ENCODE measurements around the gene BPTF. TPM values are rescaled to one million over a fixed set of nuclear protein-coding genes. Genes with fewer than 3 reads are reported as not detected.
"Not testable (repeated sequence)": the region's sequence is repeated elsewhere in the genome, so short reads cannot be mapped to it uniquely, and the experiment has no call there.

The BPTF gene
- total RNA-seq, 2 experiments from 2014 or later, result 69.7 to 77.0 TPM

DNA sequence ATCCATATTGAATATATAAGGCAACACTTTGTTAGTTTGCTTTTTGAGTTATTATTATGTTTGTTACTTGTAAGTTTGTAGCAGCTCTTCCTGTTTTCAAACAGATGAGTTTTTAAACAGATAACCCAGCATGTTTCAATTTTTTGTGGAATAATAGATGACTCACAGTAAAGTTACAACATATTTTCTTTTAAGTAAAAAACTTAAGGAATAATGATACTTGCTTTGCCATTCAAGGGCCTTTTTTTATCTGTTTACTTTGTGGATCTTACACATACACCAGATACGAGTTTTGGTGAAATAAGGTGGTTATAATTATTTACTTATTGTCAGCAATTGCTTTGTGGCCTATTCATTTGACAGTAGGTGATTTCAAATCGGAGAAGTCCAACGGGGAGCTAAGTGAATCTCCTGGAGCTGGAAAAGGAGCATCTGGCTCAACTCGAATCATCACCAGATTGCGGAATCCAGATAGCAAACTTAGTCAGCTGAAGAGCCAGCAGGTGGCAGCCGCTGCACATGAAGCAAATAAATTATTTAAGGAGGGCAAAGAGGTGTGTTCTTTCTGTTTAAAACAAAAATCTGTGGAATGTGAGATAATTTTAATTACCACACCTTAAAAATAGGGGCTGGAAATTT lies 66.3 kb downstream of the BPTF start:
- no peak overlapping the region for H3K27ac Mint-ChIP-seq
- H3K27me3 Mint-ChIP-seq, result no peaks in the 10 kb centered on the region
- peaks cover 3% of the 10 kb centered on the region for H3K4me1 Mint-ChIP-seq
- no peaks in the 10 kb centered on the region for H3K9me3 Mint-ChIP-seq
- DNase-seq, result no peak
- no peak overlapping the region for H3K4me3 Mint-ChIP-seq
- H3K36me3 Mint-ChIP-seq, result peaks cover 18% of the 10 kb centered on the region

DNA sequence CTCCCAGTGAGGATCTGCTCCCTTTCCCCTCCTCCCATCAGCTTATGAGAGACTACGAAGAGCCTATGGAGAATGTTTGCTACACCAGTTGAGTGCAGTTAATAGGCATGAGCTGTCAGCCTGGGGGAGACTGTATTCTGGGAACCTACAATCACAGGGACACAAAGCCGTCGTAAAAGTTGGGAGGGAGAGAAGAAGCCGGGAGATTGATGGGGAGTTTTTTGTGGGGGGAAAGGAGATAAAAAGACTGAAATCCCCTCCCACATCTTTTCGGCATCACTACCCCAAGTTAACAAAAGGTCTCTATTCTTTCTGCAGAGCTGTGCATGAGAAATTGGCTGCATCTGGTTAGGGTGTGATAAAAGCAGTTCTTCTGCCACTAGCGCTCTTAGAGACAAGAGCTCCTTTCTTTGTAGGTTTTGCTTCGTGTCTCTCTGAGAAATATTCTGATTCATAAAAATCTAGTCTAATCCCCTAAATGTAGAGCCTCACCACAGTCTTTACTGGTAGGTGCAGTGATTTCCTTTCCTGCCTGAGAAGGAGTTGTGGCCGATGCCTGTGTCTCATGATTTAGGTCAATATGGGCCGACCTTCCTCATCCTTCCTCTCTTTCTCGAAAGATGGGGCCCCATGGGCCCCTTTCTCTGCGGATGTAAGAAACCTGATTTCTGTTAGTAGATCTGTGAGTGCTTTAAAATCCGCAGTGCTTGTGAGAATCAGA lies 77.4 kb downstream of the BPTF start:
- Mint-ChIP-seq H3K9me3 (no peaks in the 10 kb centered on the region), H3K27ac (no peak overlapping the region)

DNA sequence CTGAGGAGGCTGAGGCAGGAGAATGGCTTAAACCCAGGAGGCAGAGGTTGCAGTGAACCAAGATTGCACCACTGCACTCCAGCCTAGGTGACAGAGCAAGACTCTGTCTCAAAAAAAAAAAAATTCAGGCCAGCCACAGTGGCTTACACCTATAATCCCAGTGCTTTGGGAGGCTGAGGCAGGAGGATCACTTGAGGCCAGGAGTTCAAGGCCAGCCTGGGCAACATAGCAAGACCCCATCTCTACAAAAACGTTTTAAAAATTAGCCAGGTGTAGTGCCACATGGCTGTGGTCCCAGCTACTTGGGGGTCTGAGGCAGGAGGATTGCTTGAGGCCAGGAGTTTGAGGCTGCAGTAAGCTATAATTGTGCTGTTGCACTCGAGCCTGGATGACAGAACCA lies 80.0 kb downstream of the BPTF start:
- H3K4me1 Mint-ChIP-seq, DNase-seq, H3K9me3 Mint-ChIP-seq, H3K4me3 Mint-ChIP-seq, H3K27me3 Mint-ChIP-seq, H3K27ac Mint-ChIP-seq: not testable (repeated sequence)
- H3K36me3 Mint-ChIP-seq, result peaks cover 12% of the 10 kb centered on the region

More for the DNA sequence above, 77.4 kb downstream of the BPTF start:
- no peaks in the 10 kb centered on the region for H3K4me1 Mint-ChIP-seq
- H3K36me3 Mint-ChIP-seq, result peaks cover 10% of the 10 kb centered on the region
- DNase-seq, result no peak
- no peak overlapping the region for H3K4me3 Mint-ChIP-seq
- H3K27me3 Mint-ChIP-seq, result no peaks in the 10 kb centered on the region

DNA sequence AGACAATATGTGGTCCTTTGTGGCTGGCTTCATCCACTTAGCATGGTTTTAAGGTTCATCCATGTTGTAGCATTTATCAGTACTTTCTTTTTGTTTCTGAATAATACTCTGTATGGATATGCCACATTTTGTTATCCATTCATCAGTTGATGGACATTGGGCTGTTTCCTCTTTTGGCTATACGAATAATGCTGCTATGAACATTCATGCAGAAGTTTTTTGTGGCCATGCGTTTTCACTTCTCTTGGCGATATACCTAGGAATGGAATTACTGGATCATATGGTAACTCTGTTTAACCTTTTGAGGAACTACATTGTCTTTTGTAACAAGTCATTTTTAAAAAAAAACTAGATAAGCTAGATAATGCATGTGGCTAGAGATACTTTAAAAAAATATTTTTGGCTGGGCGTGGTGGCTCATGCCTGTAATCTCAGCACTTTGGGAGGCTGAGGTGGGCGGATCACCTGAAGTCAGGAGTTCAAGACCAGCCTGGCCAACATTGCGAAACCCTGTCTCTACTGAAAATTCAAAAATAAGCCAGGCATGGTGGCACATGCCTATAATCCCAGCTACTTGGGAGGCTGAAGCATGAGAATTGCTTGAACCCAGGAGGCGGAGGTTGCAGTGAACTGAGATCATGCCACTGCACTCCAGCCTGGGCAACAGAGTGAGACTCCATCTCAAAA lies 85.0 kb downstream of the BPTF start:
- peaks cover 19% of the 10 kb centered on the region for H3K4me1 Mint-ChIP-seq

DNA sequence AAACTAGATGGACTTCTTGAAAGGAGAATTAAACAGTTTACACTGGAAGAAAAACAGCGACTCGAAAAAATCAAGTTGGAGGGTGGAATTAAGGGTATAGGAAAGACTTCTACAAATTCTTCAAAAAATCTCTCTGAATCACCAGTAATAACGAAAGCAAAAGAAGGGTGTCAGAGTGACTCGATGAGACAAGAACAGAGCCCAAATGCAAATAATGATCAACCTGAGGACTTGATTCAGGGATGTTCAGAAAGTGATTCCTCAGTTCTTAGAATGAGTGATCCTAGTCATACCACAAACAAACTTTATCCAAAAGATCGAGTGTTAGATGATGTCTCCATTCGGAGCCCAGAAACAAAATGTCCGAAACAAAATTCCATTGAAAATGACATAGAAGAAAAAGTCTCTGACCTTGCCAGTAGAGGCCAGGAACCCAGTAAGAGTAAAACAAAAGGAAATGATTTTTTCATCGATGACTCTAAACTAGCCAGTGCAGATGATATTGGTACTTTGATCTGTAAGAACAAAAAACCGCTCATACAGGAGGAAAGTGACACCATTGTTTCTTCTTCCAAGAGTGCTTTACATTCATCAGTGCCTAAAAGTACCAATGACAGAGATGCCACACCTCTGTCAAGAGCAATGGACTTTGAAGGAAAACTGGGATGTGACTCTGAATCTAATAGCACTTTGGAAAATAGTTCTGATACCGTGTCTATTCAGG lies 85.9 kb downstream of the BPTF start:
- peaks cover 23% of the 10 kb centered on the region for H3K4me1 Mint-ChIP-seq
- no peaks in the 10 kb centered on the region for H3K9me3 Mint-ChIP-seq
- H3K36me3 Mint-ChIP-seq, result peaks cover 27% of the 10 kb centered on the region
- peak overlapping the region; percentile 27 for H3K27ac Mint-ChIP-seq
- H3K27me3 Mint-ChIP-seq, result no peaks in the 10 kb centered on the region
- DNase-seq, result no peak
- no peak overlapping the region for H3K4me3 Mint-ChIP-seq

More for the DNA sequence above, 85.0 kb downstream of the BPTF start:
- peaks cover 25% of the 10 kb centered on the region for H3K36me3 Mint-ChIP-seq
- not testable (repeated sequence) for H3K27me3 Mint-ChIP-seq, H3K9me3 Mint-ChIP-seq, DNase-seq, H3K4me3 Mint-ChIP-seq, H3K27ac Mint-ChIP-seq

DNA sequence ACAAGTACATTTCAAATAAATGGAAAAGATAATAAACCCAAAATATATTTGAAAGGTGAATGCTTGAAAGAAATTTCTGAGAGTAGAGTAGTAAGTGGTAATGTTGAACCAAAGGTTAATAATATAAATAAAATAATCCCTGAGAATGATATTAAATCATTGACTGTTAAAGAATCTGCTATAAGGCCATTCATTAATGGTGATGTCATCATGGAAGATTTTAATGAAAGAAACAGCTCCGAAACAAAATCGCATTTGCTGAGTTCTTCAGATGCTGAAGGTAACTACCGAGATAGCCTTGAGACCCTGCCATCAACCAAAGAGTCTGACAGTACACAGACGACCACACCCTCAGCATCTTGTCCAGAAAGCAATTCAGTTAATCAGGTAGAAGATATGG lies 86.8 kb downstream of the BPTF start:
- no peak for DNase-seq
- Mint-ChIP-seq H3K27ac (no peak overlapping the region), H3K36me3 (peaks cover 27% of the 10 kb centered on the region)

DNA sequence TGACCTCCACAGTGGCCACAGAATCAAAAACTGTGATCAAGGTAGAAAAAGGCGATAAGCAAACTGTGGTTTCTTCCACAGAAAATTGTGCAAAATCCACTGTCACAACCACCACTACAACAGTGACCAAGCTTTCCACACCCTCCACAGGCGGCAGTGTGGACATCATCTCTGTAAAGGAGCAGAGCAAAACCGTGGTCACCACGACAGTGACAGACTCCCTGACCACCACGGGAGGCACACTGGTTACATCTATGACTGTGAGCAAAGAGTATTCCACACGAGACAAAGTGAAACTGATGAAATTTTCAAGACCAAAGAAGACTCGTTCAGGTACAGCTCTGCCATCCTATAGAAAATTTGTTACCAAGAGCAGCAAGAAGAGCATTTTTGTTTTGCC lies 87.4 kb downstream of the BPTF start:
- DNase-seq, result no peak
- H3K9me3 Mint-ChIP-seq, result no peaks in the 10 kb centered on the region
- H3K27me3 Mint-ChIP-seq, result no peaks in the 10 kb centered on the region
- no peak overlapping the region for H3K4me3 Mint-ChIP-seq
- H3K4me1 Mint-ChIP-seq, result peaks cover 23% of the 10 kb centered on the region
- H3K36me3 Mint-ChIP-seq, result peaks cover 27% of the 10 kb centered on the region
- H3K27ac Mint-ChIP-seq, result peak overlapping the region; percentile 3

More for the DNA sequence above, 86.8 kb downstream of the BPTF start:
- no peaks in the 10 kb centered on the region for H3K27me3 Mint-ChIP-seq
- H3K4me1 Mint-ChIP-seq, result peaks cover 23% of the 10 kb centered on the region
- H3K4me3 Mint-ChIP-seq, result no peak overlapping the region
- no peaks in the 10 kb centered on the region for H3K9me3 Mint-ChIP-seq

DNA sequence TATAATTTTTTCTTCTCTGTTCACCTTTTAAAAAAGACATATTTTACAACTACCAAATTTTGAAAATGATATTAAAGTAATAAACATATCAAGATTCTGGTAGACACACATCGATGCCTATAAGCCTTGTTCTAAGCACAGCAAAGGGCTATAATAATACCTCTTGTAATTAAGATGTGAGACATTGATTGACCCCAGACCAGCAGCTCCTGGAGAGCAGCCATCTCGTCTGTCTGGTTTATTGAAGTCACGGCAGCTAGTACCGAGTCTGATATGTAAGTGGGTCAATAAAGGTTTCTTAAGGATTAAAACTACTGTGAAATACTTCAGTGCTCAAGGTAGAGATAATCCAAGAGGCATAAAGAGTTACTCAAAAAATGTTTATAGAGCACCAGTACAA lies 94.9 kb downstream of the BPTF start:
- DNase-seq, result no peak
- no peaks in the 10 kb centered on the region for H3K9me3 Mint-ChIP-seq
- peaks cover 4% of the 10 kb centered on the region for H3K4me1 Mint-ChIP-seq
- no peak overlapping the region for H3K4me3 Mint-ChIP-seq
- H3K36me3 Mint-ChIP-seq, result peaks cover 5% of the 10 kb centered on the region
- H3K27me3 Mint-ChIP-seq, result no peaks in the 10 kb centered on the region
- no peak overlapping the region for H3K27ac Mint-ChIP-seq

DNA sequence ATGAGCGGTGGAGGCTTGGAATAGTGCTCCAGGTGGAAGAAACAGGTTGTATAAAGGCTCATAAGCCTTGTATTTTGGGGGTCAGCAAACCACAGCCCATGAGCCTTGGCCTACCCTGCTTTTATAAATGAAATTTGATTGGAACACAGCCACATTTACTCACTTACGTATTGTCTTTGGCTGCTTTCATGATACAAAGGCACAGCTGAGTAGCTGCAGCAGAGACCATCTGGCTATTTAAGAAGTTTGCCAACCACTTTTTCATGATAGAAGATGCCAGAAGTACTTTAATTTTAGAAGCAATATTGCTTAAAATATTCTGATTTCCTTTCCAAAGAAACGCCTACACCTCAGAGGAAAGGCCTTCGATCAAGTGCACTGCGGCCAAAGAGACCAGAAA lies 97.2 kb downstream of the BPTF start:
- Mint-ChIP-seq H3K27me3 (no peaks in the 10 kb centered on the region), H3K4me3 (no peak overlapping the region), H3K27ac (no peak overlapping the region), H3K36me3 (peaks cover 5% of the 10 kb centered on the region), H3K9me3 (no peaks in the 10 kb centered on the region), H3K4me1 (no peaks in the 10 kb centered on the region)
- DNase-seq, result no peak

DNA sequence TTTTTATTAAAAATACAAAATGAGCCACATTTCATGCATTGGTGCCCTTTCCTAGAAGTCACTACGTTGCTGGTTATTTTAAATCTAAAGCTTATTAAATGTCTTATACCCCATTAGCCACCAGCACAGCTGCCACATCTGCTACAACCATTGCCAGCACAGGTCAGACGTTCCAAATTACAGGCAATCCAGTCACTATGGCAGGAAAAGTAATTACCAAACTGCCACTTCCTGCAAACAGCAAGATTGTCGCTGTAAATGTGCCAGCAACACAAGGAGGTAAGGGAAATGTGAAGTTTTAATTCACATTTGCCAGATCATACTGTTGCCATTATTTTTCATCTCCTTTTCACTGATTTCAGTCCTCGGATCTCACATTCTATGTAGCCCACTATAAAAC lies 103.5 kb downstream of the BPTF start:
- not testable (repeated sequence) for H3K36me3 Mint-ChIP-seq, H3K27ac Mint-ChIP-seq, H3K27me3 Mint-ChIP-seq, H3K4me3 Mint-ChIP-seq, H3K4me1 Mint-ChIP-seq, H3K9me3 Mint-ChIP-seq, DNase-seq

DNA sequence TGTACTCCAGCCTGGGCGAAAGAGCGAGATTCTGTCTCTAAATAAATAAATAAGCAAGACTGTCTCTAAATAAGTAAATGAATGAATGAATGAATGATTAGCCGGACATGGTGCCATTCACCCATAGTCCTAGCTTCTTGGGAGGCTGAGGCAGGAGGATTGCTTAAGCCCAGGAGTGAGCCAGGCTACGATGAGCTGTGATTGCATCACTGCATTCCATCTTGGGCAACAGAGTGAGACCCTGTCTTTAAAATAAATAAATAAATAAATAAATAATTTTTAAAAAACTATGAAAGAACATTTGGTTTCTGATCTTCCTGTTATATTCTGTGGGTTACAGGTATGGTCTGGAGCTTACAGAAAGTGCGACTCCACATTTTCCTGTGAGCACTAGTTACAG lies 105.9 kb downstream of the BPTF start:
- H3K36me3 Mint-ChIP-seq, result peaks cover 13% of the 10 kb centered on the region
- H3K27ac Mint-ChIP-seq, result no peak overlapping the region
- no peaks in the 10 kb centered on the region for H3K27me3 Mint-ChIP-seq
- no peak for DNase-seq
- no peaks in the 10 kb centered on the region for H3K4me1 Mint-ChIP-seq
- H3K9me3 Mint-ChIP-seq, result no peaks in the 10 kb centered on the region
- H3K4me3 Mint-ChIP-seq, result no peak overlapping the region

DNA sequence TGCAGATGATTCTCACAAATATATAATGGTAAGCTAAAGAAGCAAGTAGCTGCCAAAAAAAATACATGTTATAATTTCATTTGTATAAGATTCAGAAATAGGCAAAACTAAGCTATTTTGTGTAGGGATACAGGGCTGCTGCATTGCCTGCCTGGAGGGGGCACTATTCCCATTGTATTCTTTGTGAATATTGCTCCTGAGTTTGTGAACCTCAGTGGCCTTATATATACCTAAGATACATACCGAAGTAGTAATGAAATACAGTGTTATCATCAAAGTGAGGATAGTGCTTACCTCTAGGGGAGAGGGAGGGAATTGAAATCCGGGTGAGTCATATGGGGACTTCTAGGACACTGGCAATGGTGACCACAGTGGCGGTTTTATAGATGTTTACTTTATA lies 117.5 kb downstream of the BPTF start:
- Mint-ChIP-seq H3K36me3 (peaks cover 8% of the 10 kb centered on the region), H3K27me3 (no peaks in the 10 kb centered on the region), H3K27ac (no peak overlapping the region), H3K4me1 (no peaks in the 10 kb centered on the region), H3K4me3 (no peak overlapping the region), H3K9me3 (no peaks in the 10 kb centered on the region)
- no peak for DNase-seq

DNA sequence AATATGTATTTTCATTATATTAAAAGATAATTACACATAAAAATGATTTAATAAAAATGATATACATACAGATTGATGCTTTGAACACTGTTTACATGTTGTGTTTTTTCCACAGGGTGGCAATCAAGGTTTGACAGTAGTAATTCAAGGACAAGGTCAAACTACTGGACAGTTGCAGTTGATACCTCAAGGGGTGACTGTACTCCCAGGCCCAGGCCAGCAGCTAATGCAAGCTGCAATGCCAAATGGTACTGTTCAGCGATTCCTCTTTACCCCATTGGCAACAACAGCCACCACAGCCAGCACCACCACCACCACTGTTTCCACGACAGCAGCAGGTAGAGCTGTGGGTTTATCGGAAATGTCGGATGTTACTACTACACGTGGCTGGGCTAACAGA lies 118.7 kb downstream of the BPTF start:
- no peak for DNase-seq
- Mint-ChIP-seq H3K4me3 (no peak overlapping the region), H3K36me3 (peaks cover 10% of the 10 kb centered on the region), H3K9me3 (no peaks in the 10 kb centered on the region), H3K27ac (no peak overlapping the region), H3K4me1 (no peaks in the 10 kb centered on the region), H3K27me3 (no peaks in the 10 kb centered on the region)

DNA sequence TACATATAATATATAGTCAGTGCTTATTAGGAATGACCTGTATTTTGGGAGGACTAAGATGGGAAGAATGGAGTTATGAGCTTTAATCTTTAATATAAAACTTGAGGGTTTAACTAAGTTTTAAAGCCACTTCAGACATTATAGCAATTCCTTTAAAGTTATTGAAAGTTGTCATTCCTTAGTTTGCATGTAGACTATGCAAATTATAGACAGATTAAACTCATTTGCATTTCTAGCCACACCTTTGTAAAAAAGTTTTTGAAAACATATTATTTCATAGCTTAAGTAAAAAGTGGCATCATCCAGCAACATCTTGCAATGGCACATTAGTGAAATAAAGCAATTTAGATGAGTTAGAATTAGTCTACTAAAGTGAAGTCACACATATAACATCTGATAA lies 121.2 kb downstream of the BPTF start:
- H3K36me3 Mint-ChIP-seq, result peaks cover 10% of the 10 kb centered on the region
- H3K9me3 Mint-ChIP-seq, result no peaks in the 10 kb centered on the region
- H3K27me3 Mint-ChIP-seq, result no peaks in the 10 kb centered on the region
- H3K4me3 Mint-ChIP-seq, result no peak overlapping the region
- no peak overlapping the region for H3K27ac Mint-ChIP-seq
- no peaks in the 10 kb centered on the region for H3K4me1 Mint-ChIP-seq
- DNase-seq, result no peak

DNA sequence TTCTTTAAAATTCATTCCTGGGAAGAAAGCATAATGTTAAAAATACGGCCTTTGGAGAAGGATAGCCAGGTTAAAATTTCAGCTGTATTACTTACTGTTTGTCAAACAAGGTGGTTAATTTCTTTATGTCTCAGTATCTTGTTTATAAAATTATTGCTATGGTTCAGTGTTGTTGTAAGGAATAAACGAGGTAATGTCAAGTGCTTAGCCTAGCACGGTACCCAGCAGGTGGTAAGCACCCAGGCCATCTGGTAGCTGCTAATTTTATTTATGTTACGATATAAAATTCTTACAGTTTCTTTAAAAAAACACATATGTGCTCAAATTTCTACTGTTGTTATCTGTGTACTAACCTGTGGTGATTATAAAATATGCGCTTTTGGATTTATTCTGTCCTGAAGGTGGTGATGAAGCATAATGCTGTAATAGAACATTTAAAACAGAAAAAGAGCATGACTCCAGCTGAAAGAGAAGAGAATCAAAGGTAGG lies 122.1 kb downstream of the BPTF start:
- no peaks in the 10 kb centered on the region for H3K9me3 Mint-ChIP-seq
- H3K4me3 Mint-ChIP-seq, result no peak overlapping the region
- no peak for DNase-seq
- H3K4me1 Mint-ChIP-seq, result no peaks in the 10 kb centered on the region
- no peak overlapping the region for H3K27ac Mint-ChIP-seq
- H3K36me3 Mint-ChIP-seq, result peaks cover 8% of the 10 kb centered on the region
- no peaks in the 10 kb centered on the region for H3K27me3 Mint-ChIP-seq

All from activated naive CD8-positive, alpha-beta T cell treated with anti-CD3 and anti-CD28 coated beads for 36 hours (primary cell).